Measurements from ENCODE around the gene LUZP2. TPM values are rescaled to one million over a fixed set of nuclear protein-coding genes. Genes with fewer than 3 reads are reported as not detected.

LUZP2 gene
- total and polyA plus RNA-seq, 4 donors: 0.05 TPM; not detected in 3

Small RNA genes lying within 50 kb of the gene (small RNA-seq; reads per million reads assigned to genes)
- gene RF00019: not detected

Data from liver (tissue), 5 donors.